ENCODE data around the gene CPSF4L. TPM values are rescaled to one million over a fixed set of nuclear protein-coding genes. Genes with fewer than 3 reads are reported as not detected.
A peak's percentile ranks its signal among the peaks of the same experiment; 100 is the strongest.

Gene CPSF4L
- polyA plus RNA-seq, 1 donor from 2014 or later = not detected

GRCh38 chr17:73248532-73248931, 13.1 kb downstream of the CPSF4L start:
- H3K27ac Mint-ChIP-seq = no peak overlapping the region
- no peaks in the 10 kb centered on the region for H3K9me3 Mint-ChIP-seq
- H3K4me1 Mint-ChIP-seq = peaks cover 0 to 1% (median 0%) of the 10 kb centered on the region in 3 donors
- no peaks in the 10 kb centered on the region for H3K36me3 Mint-ChIP-seq
- H3K4me3 Mint-ChIP-seq = no peak overlapping the region
- no peaks in the 10 kb centered on the region for H3K27me3 Mint-ChIP-seq

DNA sequence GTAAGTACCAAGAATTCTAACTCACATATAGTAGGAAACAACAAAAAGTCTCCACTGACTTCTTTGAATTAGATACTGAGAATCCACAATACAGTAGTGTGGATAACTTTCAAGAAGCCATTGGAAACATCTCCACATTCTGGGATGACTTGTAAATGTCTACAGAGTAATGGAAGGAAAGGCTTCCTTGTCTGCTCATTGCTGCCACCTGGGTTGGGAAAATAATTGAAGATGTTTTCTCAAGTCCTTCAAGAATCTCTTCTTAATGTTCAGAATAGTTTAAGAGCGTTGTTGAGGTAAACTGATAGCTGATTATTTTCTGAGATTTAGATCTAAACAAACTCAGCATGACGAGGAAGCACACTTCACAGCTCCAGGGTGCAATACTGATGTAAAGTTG, 14.0 kb downstream of the CPSF4L start:
- peaks cover 0 to 1% (median 0%) of the 10 kb centered on the region in 3 donors for H3K4me1 Mint-ChIP-seq
- no peaks in the 10 kb centered on the region for H3K36me3 Mint-ChIP-seq
- H3K27me3 Mint-ChIP-seq = no peaks in the 10 kb centered on the region
- no peak overlapping the region for H3K4me3 Mint-ChIP-seq
- no peak overlapping the region for H3K27ac Mint-ChIP-seq
- no peaks in the 10 kb centered on the region for H3K9me3 Mint-ChIP-seq

DNA sequence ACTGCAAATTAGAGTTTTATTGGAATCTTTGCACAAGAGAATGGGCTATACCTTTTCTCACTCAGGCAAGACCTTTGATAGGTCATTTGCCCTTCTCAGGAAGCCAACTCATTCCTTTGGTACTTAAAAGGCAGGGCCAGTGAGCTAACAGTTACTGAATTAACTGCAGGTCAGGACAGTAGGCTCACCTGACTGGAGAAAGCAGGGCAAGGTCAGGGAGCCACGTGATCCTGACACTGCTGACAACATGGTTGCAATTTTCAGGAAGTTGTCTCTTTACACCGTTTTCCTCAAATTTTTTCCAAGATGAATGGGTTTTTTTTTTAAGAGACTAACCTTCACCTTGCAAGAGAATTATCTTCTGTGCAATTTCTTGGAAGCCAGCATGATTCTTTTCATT, 21.1 kb downstream of the CPSF4L start:
- peaks cover 10% of the 10 kb centered on the region for H3K36me3 Mint-ChIP-seq
- peaks cover 15 to 26% (median 24%) of the 10 kb centered on the region in 3 donors for H3K4me1 Mint-ChIP-seq
- no peak overlapping the region for H3K4me3 Mint-ChIP-seq
- H3K9me3 Mint-ChIP-seq = no peaks in the 10 kb centered on the region
- no peak overlapping the region for H3K27ac Mint-ChIP-seq
- no peaks in the 10 kb centered on the region for H3K27me3 Mint-ChIP-seq

DNA sequence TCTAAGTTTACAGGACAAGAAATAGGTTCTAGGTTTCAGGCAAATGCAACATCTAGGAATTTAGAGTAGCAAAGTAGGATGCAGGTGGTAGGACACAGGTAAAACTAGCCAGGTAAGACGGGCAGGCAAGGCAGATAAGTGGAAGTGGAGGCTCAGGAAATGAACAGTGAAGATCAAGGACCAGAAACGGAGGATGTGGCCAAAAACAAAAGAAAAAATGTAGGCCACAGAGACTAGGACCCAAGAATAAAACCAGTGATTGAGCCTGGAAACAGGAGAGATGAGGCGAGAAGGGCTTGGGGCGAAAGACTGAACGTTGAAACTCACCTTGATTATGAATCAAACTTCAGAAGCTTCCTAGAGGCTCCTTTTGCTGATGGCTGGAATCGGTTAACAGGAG, 24.0 kb downstream of the CPSF4L start:
- Mint-ChIP-seq H3K27me3 (no peaks in the 10 kb centered on the region), H3K9me3 (no peaks in the 10 kb centered on the region), H3K27ac (peak overlapping the region in 1 of 3 donors; percentile 42), H3K4me1 (peaks cover 26 to 32% (median 28%) of the 10 kb centered on the region in 3 donors), H3K4me3 (peak overlapping the region in 2 of 4 donors; percentile 25 to 42), H3K36me3 (peaks cover 14% of the 10 kb centered on the region)

DNA sequence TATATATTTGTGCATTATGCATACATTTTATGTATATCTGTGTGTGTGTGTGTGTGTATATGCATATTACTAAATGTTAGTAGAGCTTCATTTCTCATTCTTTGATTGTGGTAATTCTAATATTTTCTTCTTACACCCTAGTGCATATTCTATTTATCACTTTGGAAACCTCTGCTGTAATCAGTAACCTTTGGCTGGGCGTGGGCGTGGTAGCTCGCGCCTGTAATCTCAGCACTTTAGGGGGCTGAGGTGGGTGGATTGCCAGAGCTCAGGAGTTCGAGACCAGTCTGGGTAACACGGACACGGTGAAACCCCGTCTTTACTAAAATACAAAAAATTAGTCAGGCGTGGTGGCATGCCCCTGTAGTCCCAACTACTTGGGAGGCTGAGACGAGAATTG, 26.9 kb downstream of the CPSF4L start:
- Mint-ChIP-seq H3K27me3 (no peaks in the 10 kb centered on the region), H3K4me1 (peaks cover 28 to 42% (median 39%) of the 10 kb centered on the region in 3 donors), H3K27ac (no peak overlapping the region), H3K9me3 (no peaks in the 10 kb centered on the region), H3K4me3 (peak overlapping the region in 2 of 4 donors; percentile 71 to 99), H3K36me3 (peaks cover 11% of the 10 kb centered on the region)

DNA sequence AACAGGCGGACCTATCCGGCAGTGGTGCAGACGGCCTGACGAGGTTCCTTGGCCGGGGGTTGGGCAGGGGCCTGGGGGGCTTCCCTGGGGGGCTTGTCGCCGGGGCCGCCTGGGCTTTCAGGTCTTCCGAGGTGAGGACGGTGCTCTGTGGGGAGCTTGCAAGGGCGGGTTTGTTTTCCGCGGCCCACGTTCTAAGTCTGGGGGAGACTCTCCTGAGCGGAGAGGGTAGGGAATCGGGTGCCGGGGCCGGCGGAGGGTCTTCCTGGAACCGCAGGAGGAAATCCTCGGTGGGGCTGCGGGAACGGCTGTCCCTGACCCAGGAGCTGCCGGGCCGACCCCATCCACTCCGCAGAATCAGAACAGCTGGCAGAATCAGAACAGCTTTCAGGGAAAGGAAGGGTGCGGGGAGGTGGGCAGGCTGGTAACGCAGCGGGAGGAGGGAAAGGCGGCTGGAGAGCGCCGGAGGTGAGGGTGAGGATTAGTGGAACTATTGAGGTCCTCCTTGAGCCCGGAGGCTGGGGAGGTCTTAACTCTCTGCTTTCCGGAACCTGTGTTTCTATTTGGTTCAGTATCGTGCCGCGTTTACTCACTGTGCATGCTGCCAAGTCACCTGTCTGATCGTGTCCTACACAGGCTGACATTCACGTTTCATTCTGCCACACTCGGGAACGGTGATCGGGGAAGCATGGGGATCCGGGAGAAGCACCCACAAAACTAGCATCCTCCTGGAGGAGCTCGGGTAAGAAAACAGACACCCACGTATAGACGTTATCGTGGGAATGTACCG, 28.9 kb downstream of the CPSF4L start:
- Mint-ChIP-seq H3K27ac (peak overlapping the region; percentile 78 to 98 (median 98)), H3K27me3 (no peaks in the 10 kb centered on the region), H3K4me3 (peak overlapping the region; percentile 94 to 99 (median 98)), H3K4me1 (peaks cover 35 to 50% (median 45%) of the 10 kb centered on the region in 3 donors), H3K9me3 (no peaks in the 10 kb centered on the region), H3K36me3 (peaks cover 10% of the 10 kb centered on the region)

DNA sequence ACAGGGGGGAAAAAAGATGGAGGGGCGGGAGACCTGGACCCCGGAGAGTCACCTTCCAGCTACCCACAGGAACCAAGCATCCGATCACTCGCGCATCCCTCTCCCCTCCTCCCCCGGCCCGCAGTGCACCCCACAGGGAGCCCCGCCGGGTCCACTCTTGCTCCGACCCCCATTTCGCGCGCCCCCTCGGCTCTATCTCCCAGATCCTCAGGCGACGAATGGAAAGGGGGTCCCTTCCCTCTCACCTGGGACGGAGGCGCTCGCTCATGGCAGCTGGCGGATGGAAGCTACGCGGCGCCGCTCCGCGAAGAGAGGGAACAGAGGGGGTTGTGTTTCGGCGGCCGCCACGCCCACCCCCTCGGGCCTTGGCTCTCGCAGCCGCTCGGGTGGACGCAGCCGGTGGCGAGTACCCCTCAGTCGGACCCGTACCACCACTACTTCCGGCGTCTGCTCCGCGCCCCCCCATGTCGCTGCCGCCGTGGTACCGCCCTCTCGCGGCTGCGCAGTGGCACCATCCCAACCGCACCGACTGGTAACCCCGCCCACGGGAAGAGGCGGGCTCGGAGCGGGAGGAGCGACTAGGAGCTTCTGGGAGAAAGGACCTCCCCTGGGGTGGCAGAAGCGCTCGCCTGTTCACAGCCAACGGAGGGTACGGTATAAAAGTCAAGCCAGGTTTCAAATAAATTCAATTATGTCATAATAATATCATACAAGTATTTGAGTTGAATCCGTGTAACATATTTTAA, 29.7 kb downstream of the CPSF4L start:
- Mint-ChIP-seq H3K9me3 (no peaks in the 10 kb centered on the region), H3K4me3 (peak overlapping the region; percentile 94 to 99 (median 98)), H3K36me3 (peaks cover 9% of the 10 kb centered on the region), H3K27me3 (no peaks in the 10 kb centered on the region), H3K27ac (peak overlapping the region; percentile 78 to 98 (median 98)), H3K4me1 (peaks cover 37 to 52% (median 48%) of the 10 kb centered on the region in 3 donors)

DNA sequence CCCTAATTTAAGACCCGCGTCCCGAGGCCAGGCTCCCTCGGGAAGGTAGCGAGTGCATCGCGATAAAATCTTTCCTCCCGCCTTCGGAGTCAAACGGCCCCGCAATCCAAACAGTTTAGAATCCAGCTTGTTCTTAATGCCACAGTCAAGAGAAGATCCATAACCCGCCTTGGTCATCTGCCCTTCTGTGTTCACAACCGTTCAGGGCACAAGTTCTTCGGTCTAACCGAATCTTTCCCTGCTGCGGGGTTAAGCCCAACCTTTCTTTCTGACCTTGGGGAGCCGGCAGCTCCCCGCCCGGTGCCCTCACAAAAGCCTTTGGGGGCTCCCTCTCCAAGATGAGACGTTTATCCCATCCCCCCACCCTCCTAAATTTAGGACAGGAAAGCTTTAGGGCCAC, 30.3 kb downstream of the CPSF4L start:
- Mint-ChIP-seq H3K9me3 (no peaks in the 10 kb centered on the region), H3K27me3 (no peaks in the 10 kb centered on the region), H3K27ac (peak overlapping the region; percentile 78 to 98 (median 91)), H3K4me1 (peaks cover 34 to 58% (median 51%) of the 10 kb centered on the region in 3 donors), H3K4me3 (peak overlapping the region; percentile 94 to 99 (median 98)), H3K36me3 (peaks cover 5% of the 10 kb centered on the region)

DNA sequence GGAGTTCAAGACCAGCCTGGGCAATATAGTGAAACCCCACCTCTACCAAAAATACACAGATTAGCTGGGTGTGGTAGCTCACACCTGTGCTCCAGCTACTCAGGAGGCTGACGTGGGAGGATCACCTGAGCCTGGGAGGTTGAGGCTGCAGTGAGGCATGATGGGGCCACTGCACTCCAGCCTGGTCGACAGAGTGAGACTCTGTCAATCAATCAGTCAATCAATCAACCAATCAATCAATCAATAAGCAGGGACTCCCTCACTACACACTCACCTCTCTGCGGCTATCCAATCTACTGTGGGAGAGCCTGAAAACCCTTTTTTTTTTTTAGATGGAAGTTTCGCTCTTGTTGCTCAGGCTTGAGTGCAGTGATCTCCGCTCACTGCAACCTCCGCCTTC, 31.6 kb downstream of the CPSF4L start:
- peaks cover 2% of the 10 kb centered on the region for H3K36me3 Mint-ChIP-seq
- H3K4me1 Mint-ChIP-seq = peaks cover 30 to 52% (median 49%) of the 10 kb centered on the region in 3 donors
- peak overlapping the region in 1 of 3 donors; percentile 59 for H3K27ac Mint-ChIP-seq
- peak overlapping the region; percentile 3 to 99 (median 58) for H3K4me3 Mint-ChIP-seq
- H3K9me3 Mint-ChIP-seq = no peaks in the 10 kb centered on the region
- H3K27me3 Mint-ChIP-seq = no peaks in the 10 kb centered on the region

DNA sequence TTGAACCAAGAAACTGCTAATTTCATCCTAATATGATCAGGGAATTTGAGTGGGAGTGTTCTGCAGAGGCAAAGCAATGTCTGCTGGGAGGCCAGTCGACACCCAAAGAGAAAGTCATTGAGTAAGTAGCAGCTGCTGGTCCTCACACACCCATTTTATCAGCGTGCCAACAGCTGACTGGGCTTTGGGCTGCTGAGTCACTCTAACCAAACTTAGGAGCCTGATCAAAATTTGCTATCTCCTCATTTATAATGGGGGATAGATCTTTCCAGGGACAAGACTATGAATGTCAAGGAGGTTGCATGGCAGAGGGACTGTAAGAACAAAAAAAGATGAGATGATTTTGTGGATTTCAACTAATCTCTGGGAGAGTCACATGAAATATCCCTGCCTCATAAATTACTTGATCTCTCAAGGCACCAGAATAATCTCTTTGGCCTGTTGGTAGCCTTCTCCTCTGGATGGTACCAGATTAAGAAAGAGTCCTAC, 32.9 kb downstream of the CPSF4L start:
- H3K27me3 Mint-ChIP-seq = no peaks in the 10 kb centered on the region
- H3K4me1 Mint-ChIP-seq = peaks cover 30 to 52% (median 52%) of the 10 kb centered on the region in 3 donors
- peak overlapping the region; percentile 10 to 70 (median 24) for H3K4me3 Mint-ChIP-seq
- peak overlapping the region in 2 of 3 donors; percentile 2 to 6 for H3K27ac Mint-ChIP-seq
- peaks cover 2% of the 10 kb centered on the region for H3K36me3 Mint-ChIP-seq
- H3K9me3 Mint-ChIP-seq = no peaks in the 10 kb centered on the region

DNA sequence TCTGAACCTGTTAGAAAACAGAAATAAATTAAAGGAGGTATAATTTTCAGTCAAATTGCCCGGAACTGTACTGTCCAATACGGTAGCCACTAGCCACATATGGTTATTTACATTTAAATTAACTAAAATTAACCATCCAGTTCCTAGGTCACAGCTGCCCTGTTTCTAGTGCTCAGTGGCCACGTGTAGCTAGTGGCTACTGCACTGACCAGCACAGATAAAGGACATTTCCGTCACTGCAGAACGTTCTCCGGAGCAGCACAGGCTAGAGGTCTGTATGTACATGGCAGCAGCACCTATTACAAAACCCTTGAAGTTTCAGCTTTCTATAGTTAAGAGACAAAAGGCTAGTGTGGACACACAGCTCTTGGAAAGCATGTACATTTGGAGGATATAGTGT, 33.7 kb downstream of the CPSF4L start:
- H3K27me3 Mint-ChIP-seq = no peaks in the 10 kb centered on the region
- peak overlapping the region in 2 of 4 donors; percentile 34 to 70 for H3K4me3 Mint-ChIP-seq
- H3K4me1 Mint-ChIP-seq = peaks cover 24 to 48% (median 46%) of the 10 kb centered on the region in 3 donors
- peak overlapping the region in 1 of 3 donors; percentile 2 for H3K27ac Mint-ChIP-seq
- H3K36me3 Mint-ChIP-seq = no peaks in the 10 kb centered on the region
- H3K9me3 Mint-ChIP-seq = no peaks in the 10 kb centered on the region

DNA sequence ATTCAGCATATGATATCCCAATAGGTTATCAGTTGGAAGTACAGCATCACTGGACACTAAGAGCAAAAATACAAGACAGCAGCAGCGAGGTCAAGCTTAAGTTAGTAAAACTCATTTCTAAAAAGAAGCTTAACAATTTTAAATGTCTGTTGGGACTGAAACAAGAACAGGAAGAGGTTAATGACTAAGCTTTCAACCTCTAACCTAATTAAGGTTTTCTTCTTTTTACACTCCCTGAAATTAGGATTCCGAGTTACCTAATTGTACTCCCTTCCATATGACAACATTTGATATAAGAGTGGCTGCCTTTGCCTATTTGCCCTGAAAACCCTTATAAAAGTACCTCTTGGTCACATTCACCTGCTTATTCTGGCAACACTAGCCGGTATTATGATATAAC, 34.3 kb downstream of the CPSF4L start:
- H3K27ac Mint-ChIP-seq = peak overlapping the region in 1 of 3 donors; percentile 22
- H3K27me3 Mint-ChIP-seq = no peaks in the 10 kb centered on the region
- H3K9me3 Mint-ChIP-seq = no peaks in the 10 kb centered on the region
- no peaks in the 10 kb centered on the region for H3K36me3 Mint-ChIP-seq
- H3K4me3 Mint-ChIP-seq = peak overlapping the region in 2 of 4 donors; percentile 34 to 70
- peaks cover 24 to 46% (median 45%) of the 10 kb centered on the region in 3 donors for H3K4me1 Mint-ChIP-seq

GRCh38 chr17:73226556-73227172, 35.0 kb downstream of the CPSF4L start:
- Mint-ChIP-seq H3K36me3 (no peaks in the 10 kb centered on the region), H3K27ac (no peak overlapping the region), H3K4me1 (peaks cover 22 to 46% (median 40%) of the 10 kb centered on the region in 3 donors), H3K27me3 (no peaks in the 10 kb centered on the region), H3K9me3 (no peaks in the 10 kb centered on the region), H3K4me3 (peak overlapping the region in 1 of 4 donors; percentile 70)

DNA sequence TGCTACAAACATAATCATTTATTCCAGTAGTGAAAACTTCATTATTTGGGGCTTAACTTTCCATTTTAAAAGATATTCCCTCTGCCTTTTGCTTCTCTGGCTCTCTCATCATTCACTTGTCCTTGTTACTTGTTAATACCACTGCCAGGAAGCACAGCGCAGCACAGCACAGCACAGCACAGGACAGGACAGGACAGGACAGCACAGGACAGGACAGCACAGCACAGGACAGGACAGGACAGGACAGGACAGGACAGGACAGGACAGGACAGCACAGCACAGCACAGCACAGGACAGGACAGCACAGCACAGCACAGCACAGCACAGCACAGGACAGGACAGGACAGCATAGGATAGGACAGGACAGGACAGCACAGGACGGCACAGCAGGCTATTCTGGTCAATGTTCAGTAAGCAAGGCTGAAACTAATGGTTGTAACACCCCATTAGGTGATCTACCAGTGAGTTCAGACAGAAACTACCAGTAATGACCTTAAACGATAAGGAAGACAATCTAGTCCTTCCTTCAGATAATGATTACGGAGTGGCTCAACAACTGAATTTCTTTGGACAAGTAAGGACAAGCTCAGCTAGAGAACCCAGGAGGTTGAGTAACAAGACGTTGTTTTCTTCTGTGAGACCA, 36.9 kb downstream of the CPSF4L start:
- Mint-ChIP-seq H3K36me3 (no peaks in the 10 kb centered on the region), H3K27me3 (no peaks in the 10 kb centered on the region), H3K4me1 (peaks cover 22 to 32% (median 30%) of the 10 kb centered on the region in 3 donors), H3K4me3 (no peak overlapping the region), H3K9me3 (no peaks in the 10 kb centered on the region), H3K27ac (no peak overlapping the region)

All from IgD-negative memory B cell (primary cell).